OCI-LY1 (cell line): ENCODE measurements around the gene PREP.

Source experiments
- H2AFZ ChIP-seq: fragments of 200-600 bp; sonication (generic), shearing (Covaris generic); 2 replicates; pipeline ENCODE4 v1.6.0; 2014; ENCODE audit warnings: antibody characterized with exemption, mild to moderate bottlenecking, low read length
- H3F3A ChIP-seq: fragments of 200-600 bp; sonication (generic), shearing (Covaris generic); 2 replicates; pipeline ENCODE4 v1.6.0; 2014; ENCODE audit warnings: mild to moderate bottlenecking, antibody characterized with exemption, low read length, moderate library complexity; ENCODE audit not compliant: insufficient read depth
- H3K27ac ChIP-seq: fragments of 200-600 bp; sonication (generic); 2 replicates; pipeline ENCODE4 v1.5.1; 2014; ENCODE audit warnings: low read length, mixed run types, mild to moderate bottlenecking, low read depth; ENCODE audit not compliant: poor library complexity, severe bottlenecking
- H3K27me3 ChIP-seq: fragments of 200-600 bp; sonication (generic); 2 replicates; pipeline ENCODE4 v1.6.0; 2014; ENCODE audit warnings: antibody characterized with exemption, mild to moderate bottlenecking, low read length, moderate library complexity; ENCODE audit not compliant: insufficient read depth
- H3K36me3 ChIP-seq: fragments of 200-600 bp; sonication (generic); 2 replicates; pipeline ENCODE4 v1.6.1; 2014; ENCODE audit warnings: mild to moderate bottlenecking, antibody characterized with exemption, low read length, moderate library complexity, mixed read lengths; ENCODE audit not compliant: insufficient read depth
- H3K4me1 ChIP-seq: fragments of 200-600 bp; sonication (generic); 2 replicates; pipeline ENCODE4 v1.5.1; 2014; ENCODE audit warnings: mild to moderate bottlenecking, low read length, moderate library complexity; ENCODE audit not compliant: insufficient read depth, severe bottlenecking
- H3K4me2 ChIP-seq: fragments of 200-600 bp; sonication (generic), shearing (Covaris generic); 2 replicates; pipeline ENCODE4 v1.6.1; 2014; ENCODE audit warnings: low read length
- H3K4me3 ChIP-seq: fragments of 200-600 bp; sonication (generic); 2 replicates; pipeline ENCODE4 v1.5.1; 2014; ENCODE audit warnings: low read length, low read depth, mild to moderate bottlenecking, mixed read lengths; ENCODE audit not compliant: poor library complexity, severe bottlenecking
- H3K79me2 ChIP-seq: fragments of 200-600 bp; shearing (Covaris generic); 2 replicates; pipeline ENCODE4 v1.6.1; 2016; ENCODE audit warnings: mixed run types, low read length, mixed read lengths; ENCODE audit not compliant: insufficient read depth
- H3K9ac ChIP-seq: fragments of 200-600 bp; sonication (generic), shearing (Covaris generic); 2 replicates; pipeline ENCODE4 v1.6.1; 2014; ENCODE audit warnings: mild to moderate bottlenecking, low read length, mixed read lengths
- H3K9me2 ChIP-seq: fragments of 200-600 bp; sonication (generic), shearing (Covaris generic); 2 replicates; pipeline ENCODE4 v1.6.1; 2014; ENCODE audit warnings: low read depth, mild to moderate bottlenecking, low read length, mixed read lengths
- H3K9me3 ChIP-seq: fragments of 200-600 bp; shearing (Covaris generic); 2 replicates; pipeline ENCODE4 v1.6.1; 2014; ENCODE audit warnings: low read length, mixed read lengths
- H4K20me1 ChIP-seq: fragments of 200-600 bp; sonication (generic), shearing (Covaris generic); 2 replicates; pipeline ENCODE4 v1.6.0; 2016; ENCODE audit warnings: mild to moderate bottlenecking, low read length; ENCODE audit not compliant: insufficient read depth
- EZH2 ChIP-seq: fragments of 200-600 bp; sonication (generic), shearing (Covaris generic); IDR thresholded peaks from 2 replicates; pipeline ENCODE4 v1.8.0; 2017; ENCODE audit warnings: borderline replicate concordance, mixed run types, mild to moderate bottlenecking, antibody characterized with exemption, low read length, moderate library complexity, mixed read lengths
- TF ChIP-seq, protein P1 (sequence below): fragments of 200-600 bp; sonication (generic), shearing (Covaris generic); IDR thresholded peaks from 2 replicates; pipeline ENCODE4 v1.5.1; 2017; ENCODE audit warnings: mild to moderate bottlenecking, antibody characterized with exemption, low read length, moderate library complexity, mixed read lengths

PREP gene

DNA sequence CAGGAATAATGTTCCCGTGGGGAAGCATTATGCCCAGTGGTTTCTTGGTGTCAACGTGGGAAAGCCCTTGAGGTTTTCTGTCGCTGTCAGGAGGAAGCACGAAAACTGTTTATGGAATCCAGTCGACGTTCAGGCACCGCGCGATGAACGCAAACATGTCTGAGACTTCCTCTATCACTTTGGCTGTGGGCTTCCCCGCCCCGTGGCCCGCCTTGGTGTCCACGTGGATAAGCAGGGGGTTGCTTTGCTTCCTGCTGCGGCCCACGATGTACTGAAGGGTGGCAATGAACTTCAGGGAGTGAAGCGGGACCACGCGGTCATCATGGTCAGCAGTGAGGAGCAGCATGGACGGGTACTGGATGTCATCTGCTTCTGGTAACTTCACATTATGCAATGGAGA is 124.8 kb downstream of the PREP start:
- Histone ChIP-seq H3K36me3 (peaks cover 59% of the 10 kb centered on the region), H3K27ac (no peak overlapping the region)

DNA sequence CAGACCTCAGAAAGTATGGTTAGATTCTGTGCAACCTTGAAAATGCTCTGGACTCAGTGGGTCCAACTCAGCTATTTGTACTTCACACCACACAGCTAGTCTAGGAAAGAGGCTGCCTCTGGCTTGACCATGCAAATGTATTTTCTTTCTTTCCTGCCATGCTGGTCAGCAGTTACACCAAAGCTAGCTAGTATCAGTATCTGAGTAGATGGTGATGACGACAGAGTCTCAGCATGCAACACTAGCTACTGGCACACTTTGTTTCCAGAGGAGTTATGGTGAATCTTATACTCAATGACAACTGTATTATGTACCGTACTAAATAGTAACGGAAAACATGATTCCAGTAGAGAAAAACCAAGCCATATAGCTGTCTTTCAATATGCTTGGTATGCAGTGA is 126.5 kb downstream of the PREP start:
- H3K9me3 ChIP-seq: no peaks in the 10 kb centered on the region
- no peaks in the 10 kb centered on the region for H3K4me1 ChIP-seq
- no peak overlapping the region for H3K9ac ChIP-seq
- H3K27me3 ChIP-seq: no peaks in the 10 kb centered on the region
- H3K4me2 ChIP-seq: no peak overlapping the region
- no peak for TF ChIP-seq EZH2
- TF ChIP-seq, protein P1, sequence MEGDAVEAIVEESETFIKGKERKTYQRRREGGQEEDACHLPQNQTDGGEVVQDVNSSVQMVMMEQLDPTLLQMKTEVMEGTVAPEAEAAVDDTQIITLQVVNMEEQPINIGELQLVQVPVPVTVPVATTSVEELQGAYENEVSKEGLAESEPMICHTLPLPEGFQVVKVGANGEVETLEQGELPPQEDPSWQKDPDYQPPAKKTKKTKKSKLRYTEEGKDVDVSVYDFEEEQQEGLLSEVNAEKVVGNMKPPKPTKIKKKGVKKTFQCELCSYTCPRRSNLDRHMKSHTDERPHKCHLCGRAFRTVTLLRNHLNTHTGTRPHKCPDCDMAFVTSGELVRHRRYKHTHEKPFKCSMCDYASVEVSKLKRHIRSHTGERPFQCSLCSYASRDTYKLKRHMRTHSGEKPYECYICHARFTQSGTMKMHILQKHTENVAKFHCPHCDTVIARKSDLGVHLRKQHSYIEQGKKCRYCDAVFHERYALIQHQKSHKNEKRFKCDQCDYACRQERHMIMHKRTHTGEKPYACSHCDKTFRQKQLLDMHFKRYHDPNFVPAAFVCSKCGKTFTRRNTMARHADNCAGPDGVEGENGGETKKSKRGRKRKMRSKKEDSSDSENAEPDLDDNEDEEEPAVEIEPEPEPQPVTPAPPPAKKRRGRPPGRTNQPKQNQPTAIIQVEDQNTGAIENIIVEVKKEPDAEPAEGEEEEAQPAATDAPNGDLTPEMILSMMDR: no peak
- H3K36me3 ChIP-seq: peaks cover 43% of the 10 kb centered on the region
- H2AFZ ChIP-seq: no peak overlapping the region
- H3K4me3 ChIP-seq: no peak overlapping the region
- H3F3A ChIP-seq: no peaks in the 10 kb centered on the region
- H3K27ac ChIP-seq: no peak overlapping the region
- no peaks in the 10 kb centered on the region for H3K79me2 ChIP-seq
- H3K9me2 ChIP-seq: no peaks in the 10 kb centered on the region
- H4K20me1 ChIP-seq: no peaks in the 10 kb centered on the region

More for the DNA sequence above, 124.8 kb downstream of the PREP start:
- TF ChIP-seq EZH2: no peak
- TF ChIP-seq, protein P1: no peak
- Histone ChIP-seq H3K9me2 (no peaks in the 10 kb centered on the region), H4K20me1 (no peaks in the 10 kb centered on the region), H3K4me3 (no peak overlapping the region), H3K9ac (no peak overlapping the region), H2AFZ (no peak overlapping the region), H3F3A (no peaks in the 10 kb centered on the region), H3K79me2 (no peaks in the 10 kb centered on the region), H3K4me2 (no peak overlapping the region), H3K4me1 (no peaks in the 10 kb centered on the region), H3K9me3 (no peaks in the 10 kb centered on the region), H3K27me3 (no peaks in the 10 kb centered on the region)

DNA sequence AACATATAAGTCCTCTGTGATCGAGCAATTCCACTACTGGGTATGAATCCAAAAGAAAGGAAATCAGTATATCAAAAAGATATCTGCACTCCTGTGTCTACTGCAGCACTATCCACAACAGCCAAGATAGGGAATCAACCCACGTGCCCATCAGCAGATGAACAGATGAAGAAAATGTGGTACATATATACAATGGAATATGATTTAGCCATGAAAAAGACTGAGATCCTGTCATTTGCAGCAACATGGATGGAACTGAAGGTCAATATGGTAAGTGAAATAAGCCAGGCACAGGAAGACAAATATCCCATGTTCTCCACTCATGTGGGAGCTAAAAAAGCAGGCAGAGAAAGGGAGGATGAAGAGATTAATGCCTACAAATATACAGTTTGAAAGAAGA is 127.3 kb downstream of the PREP start:
- Histone ChIP-seq H4K20me1 (no peaks in the 10 kb centered on the region), H3K36me3 (peaks cover 37% of the 10 kb centered on the region; the same call in 1 of the 2 replicates), H3K9ac (no peak overlapping the region)

More for the DNA sequence above, 127.3 kb downstream of the PREP start:
- TF ChIP-seq EZH2: no peak
- TF ChIP-seq, protein P1: no peak
- no peaks in the 10 kb centered on the region for H3F3A ChIP-seq
- no peak overlapping the region for H3K27ac ChIP-seq
- no peaks in the 10 kb centered on the region for H3K9me3 ChIP-seq
- H3K4me2 ChIP-seq: no peak overlapping the region
- no peaks in the 10 kb centered on the region for H3K9me2 ChIP-seq
- H3K4me1 ChIP-seq: no peaks in the 10 kb centered on the region
- H3K27me3 ChIP-seq: no peaks in the 10 kb centered on the region
- H2AFZ ChIP-seq: no peak overlapping the region
- H3K4me3 ChIP-seq: no peak overlapping the region
- no peaks in the 10 kb centered on the region for H3K79me2 ChIP-seq
